ENCODE data around the gene LNP1. TPM values are rescaled to one million over a fixed set of nuclear protein-coding genes. Genes with fewer than 3 reads are reported as not detected.

Gene LNP1
- total and polyA plus RNA-seq, 4 donors: 1.1 to 4.7 (median 1.5) TPM

- TF ChIP-seq HNF4G (IDR thresholded peaks at IDR 0.05): no peak
Observed at GRCh38 chr3:100416176-100416575, 14.8 kb downstream of the LNP1 start (continued).

GRCh38 chr3:100416863-100417262, 15.5 kb downstream of the LNP1 start:
- DNase-seq (ENCODE audit: low spot score): no peak
- Histone ChIP-seq H3K9ac (ENCODE audit: low read depth in 1 of 2, low read length in 2 of 2) (no peak overlapping the region), H3K36me3 (ENCODE audit: control insufficient read depth in 4 of 4, insufficient read depth in 3 of 4, low read depth in 1 of 4, low read length in 3 of 4) (peaks cover 0 to 3% (median 0%) of the 10 kb centered on the region in 4 donors), H3K9me3 (ENCODE audit: control insufficient read depth in 4 of 4, low read length in 3 of 4) (no peaks in the 10 kb centered on the region), H3K4me1 (ENCODE audit: control insufficient read depth in 4 of 4, insufficient read depth in 4 of 4, low read length in 3 of 4) (no peaks in the 10 kb centered on the region), H3K27me3 (ENCODE audit: control insufficient read depth in 4 of 4, insufficient read depth in 4 of 4, low read length in 3 of 4) (no peaks in the 10 kb centered on the region), H3K4me3 (ENCODE audit: low read depth in 1 of 3, low read length in 3 of 3) (no peak overlapping the region), H3K27ac (ENCODE audit: low read depth in 1 of 2, low read length in 2 of 2) (no peak overlapping the region)
- TF ChIP-seq CTCF (IDR thresholded peaks at IDR 0.05; ENCODE audit: low read depth, low read length, missing input control): no peak
- TF ChIP-seq RAD21 (IDR thresholded peaks at IDR 0.05): no peak
- TF ChIP-seq RXRA (IDR thresholded peaks at IDR 0.05): no peak
- no peak for TF ChIP-seq ZBTB33 (IDR thresholded peaks at IDR 0.05)
- no peak for TF ChIP-seq ATF3 (IDR thresholded peaks at IDR 0.05)
- no peak for TF ChIP-seq EGR1 (IDR thresholded peaks at IDR 0.05; ENCODE audit: low read depth in 2 of 2)
- TF ChIP-seq HNF4A (conservative IDR thresholded peaks at IDR 0.05): no peak
- TF ChIP-seq HNF4G (IDR thresholded peaks at IDR 0.05): no peak
- no peak for TF ChIP-seq GABPA (IDR thresholded peaks at IDR 0.05 in 1 of 2, conservative IDR thresholded peaks at IDR 0.05 in 1 of 2)
- TF ChIP-seq TAF1 (conservative IDR thresholded peaks at IDR 0.05): no peak
- no peak for TF ChIP-seq REST (IDR thresholded peaks at IDR 0.05)
- no peak for TF ChIP-seq JUND (IDR thresholded peaks at IDR 0.05)
- no peak for TF ChIP-seq SP1 (IDR thresholded peaks at IDR 0.05)
- TF ChIP-seq FOXA2 (IDR thresholded peaks at IDR 0.05): no peak
- no peak for TF ChIP-seq YY1 (IDR thresholded peaks at IDR 0.05)
- WGBS: 74% methylated on average over 1 of the region's 1 CpG
